ENCODE results near the gene RBBP7.
A peak's percentile ranks its signal among the peaks of the same experiment; 100 is the strongest.

Gene RBBP7

DNA sequence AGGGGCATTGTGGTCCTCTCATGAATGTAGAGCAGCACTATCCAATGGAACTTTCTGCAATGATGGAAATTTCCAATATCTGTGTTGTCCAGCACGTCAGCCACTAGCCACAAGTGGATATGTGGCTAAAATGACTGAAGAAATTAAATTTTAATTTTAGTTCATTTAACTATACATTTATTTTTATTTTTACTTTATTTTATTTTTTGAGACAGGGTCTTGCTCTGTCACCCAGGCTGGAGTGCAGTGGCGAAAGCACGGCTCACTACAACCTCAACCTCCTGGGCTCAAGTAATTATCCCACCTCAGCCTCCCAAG is 13.3 kb upstream of the RBBP7 start:
- Histone ChIP-seq H3K36me3 (replicated peaks) (no peaks in the 10 kb centered on the region), H3K4me3 (ENCODE audit: low read depth, low read length) (no peak overlapping the region), H3K27me3 (replicated peaks) (peaks cover 2% of the 10 kb centered on the region), H3K27ac (no peak overlapping the region)
- in situ Hi-C loops (cut with HindIII; ENCODE audit: low pct_ligation_motif_present, low sequenced_read_pairs), result no loop called here
- DNase-seq, result no peak
- TF ChIP-seq, protein P1, sequence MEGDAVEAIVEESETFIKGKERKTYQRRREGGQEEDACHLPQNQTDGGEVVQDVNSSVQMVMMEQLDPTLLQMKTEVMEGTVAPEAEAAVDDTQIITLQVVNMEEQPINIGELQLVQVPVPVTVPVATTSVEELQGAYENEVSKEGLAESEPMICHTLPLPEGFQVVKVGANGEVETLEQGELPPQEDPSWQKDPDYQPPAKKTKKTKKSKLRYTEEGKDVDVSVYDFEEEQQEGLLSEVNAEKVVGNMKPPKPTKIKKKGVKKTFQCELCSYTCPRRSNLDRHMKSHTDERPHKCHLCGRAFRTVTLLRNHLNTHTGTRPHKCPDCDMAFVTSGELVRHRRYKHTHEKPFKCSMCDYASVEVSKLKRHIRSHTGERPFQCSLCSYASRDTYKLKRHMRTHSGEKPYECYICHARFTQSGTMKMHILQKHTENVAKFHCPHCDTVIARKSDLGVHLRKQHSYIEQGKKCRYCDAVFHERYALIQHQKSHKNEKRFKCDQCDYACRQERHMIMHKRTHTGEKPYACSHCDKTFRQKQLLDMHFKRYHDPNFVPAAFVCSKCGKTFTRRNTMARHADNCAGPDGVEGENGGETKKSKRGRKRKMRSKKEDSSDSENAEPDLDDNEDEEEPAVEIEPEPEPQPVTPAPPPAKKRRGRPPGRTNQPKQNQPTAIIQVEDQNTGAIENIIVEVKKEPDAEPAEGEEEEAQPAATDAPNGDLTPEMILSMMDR (IDR thresholded peaks at IDR 0.05; ENCODE audit: low read depth, low read length, missing control alignments), result no peak

DNA sequence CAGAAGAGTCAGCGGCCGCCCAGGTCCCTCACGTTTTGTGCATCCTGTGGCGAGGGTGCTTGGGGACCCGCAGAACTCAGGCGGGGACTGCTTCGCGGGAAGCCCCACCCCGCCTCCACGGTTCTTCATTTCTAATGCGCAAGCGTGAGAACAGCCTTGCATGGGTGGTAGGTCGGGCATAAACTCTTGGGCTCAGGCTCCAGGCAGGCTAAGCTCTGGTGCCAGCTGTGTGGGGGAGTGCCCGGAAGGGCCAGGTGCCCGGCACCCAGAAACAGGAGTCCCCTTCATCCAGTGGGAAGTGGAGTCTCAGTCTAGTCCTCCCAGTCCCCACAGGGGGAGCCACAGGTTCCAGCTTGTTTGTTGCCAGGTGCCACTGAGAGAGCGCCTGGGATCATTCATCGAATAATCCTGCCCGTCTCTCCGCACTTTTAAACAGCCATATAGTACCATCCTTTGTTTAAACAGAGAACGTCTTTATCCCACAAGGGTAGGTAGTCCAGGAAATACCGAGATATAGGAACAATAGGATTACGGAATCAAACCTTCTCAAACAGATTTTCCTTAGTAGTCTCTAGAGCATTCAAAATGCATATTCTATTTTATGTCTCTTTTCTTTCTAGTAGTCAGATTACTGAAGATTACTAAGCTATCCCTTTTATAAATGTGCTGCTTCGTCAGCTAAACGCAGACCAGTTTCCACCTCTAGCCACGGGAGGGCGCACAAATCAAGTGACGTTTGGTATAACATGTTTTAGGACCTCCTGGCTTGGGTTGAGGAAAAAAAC is 12.7 kb upstream of the RBBP7 start:
- no peak overlapping the region for H3K27ac ChIP-seq
- H3K36me3 ChIP-seq (replicated peaks), result no peaks in the 10 kb centered on the region
- H3K27me3 ChIP-seq (replicated peaks), result peaks cover 2% of the 10 kb centered on the region
- TF ChIP-seq, protein P1 (IDR thresholded peaks at IDR 0.05; ENCODE audit: low read depth, low read length, missing control alignments), result peak; percentile 82
- in situ Hi-C loops (cut with HindIII; ENCODE audit: low pct_ligation_motif_present, low sequenced_read_pairs), result no loop called here
- H3K4me3 ChIP-seq (ENCODE audit: low read depth, low read length), result peak overlapping the region; percentile 57
- peak; percentile 78 for DNase-seq

DNA sequence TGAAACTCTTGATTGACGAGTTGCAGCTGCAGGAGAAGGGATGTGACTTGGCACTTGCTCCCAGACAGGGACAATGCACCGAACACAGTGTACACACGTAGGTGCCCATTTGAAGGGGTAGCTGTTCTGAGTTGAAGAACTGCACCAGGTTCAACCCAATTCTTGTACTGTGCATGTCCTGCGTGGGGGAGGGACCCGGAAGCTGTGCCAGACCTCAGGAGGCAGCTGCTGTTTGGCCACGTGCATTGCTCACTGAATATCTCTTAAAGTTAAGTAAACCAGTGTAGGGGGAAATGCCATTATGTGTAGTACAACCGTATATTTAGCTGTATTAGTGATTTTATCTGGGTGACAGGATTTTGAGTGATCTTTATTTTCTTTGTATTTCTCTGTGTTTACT is 12.0 kb upstream of the RBBP7 start:
- TF ChIP-seq, protein P1 (IDR thresholded peaks at IDR 0.05; ENCODE audit: low read depth, low read length, missing control alignments), result no peak
- Histone ChIP-seq H3K4me3 (ENCODE audit: low read depth, low read length) (peak overlapping the region; percentile 57), H3K27me3 (replicated peaks) (peaks cover 2% of the 10 kb centered on the region), H3K36me3 (replicated peaks) (no peaks in the 10 kb centered on the region), H3K27ac (no peak overlapping the region)
- in situ Hi-C loops (cut with HindIII; ENCODE audit: low pct_ligation_motif_present, low sequenced_read_pairs), result no loop called here
- no peak for DNase-seq

DNA sequence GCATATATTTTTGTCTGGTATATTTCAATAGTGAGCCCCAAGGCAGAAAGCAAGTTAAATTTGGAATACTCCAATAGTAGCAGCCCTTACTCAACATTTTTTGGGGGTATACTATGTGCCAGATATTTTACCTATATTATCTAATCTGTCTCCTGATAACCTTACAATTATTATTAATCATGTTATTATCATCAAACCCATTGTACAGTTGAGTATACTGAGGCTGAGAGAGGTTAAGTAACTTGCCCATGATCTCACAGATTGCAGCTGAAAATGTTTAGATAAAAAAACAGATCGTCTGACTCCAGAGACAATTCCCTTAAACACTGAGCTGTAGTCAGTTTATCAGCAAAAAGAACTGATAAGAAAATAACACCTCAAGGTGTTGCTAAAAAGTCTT is 6.5 kb upstream of the RBBP7 start:
- in situ Hi-C loops (cut with HindIII; ENCODE audit: low pct_ligation_motif_present, low sequenced_read_pairs), result no loop called here

DNA sequence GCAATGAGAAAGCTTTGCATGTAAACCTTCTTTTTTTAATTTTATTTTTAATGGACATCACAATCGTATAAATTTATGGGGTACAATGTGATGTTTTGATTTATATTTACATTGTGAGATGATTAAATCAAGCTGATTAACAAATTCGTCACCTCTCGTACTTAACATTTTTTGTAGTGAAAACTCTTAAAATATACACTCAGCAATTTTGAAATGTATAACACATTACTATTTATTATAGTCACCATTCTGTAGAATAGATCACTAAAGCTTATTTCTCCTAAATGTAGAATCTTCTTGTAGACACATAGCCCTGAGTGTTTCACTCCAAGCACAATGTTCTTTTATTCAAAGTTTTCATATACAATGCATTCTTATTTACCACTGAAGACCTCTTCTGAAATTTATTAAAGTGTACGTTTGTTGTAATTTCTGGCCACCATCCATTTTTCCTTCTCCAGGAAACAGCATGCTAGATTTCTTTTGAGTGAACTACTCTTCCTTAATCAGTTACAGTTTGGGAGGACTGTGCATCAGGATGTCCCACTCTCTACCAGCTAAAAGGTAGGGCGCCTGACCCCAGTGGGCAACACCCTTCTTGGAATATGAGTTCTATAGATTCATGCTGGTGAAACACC is 4.4 kb upstream of the RBBP7 start:
- DNase-seq, result no peak
- H3K36me3 ChIP-seq (replicated peaks), result no peaks in the 10 kb centered on the region
- no peak overlapping the region for H3K4me3 ChIP-seq (ENCODE audit: low read depth, low read length)
- H3K27ac ChIP-seq, result no peak overlapping the region
- TF ChIP-seq, protein P1 (IDR thresholded peaks at IDR 0.05; ENCODE audit: low read depth, low read length, missing control alignments), result no peak
- in situ Hi-C loops (cut with HindIII; ENCODE audit: low pct_ligation_motif_present, low sequenced_read_pairs), result no loop called here
- peaks cover 7% of the 10 kb centered on the region for H3K27me3 ChIP-seq (replicated peaks)

More for the DNA sequence above, 6.5 kb upstream of the RBBP7 start:
- TF ChIP-seq, protein P1 (IDR thresholded peaks at IDR 0.05; ENCODE audit: low read depth, low read length, missing control alignments), result no peak
- H3K4me3 ChIP-seq (ENCODE audit: low read depth, low read length), result no peak overlapping the region
- no peaks in the 10 kb centered on the region for H3K36me3 ChIP-seq (replicated peaks)
- DNase-seq, result no peak
- H3K27me3 ChIP-seq (replicated peaks), result peaks cover 7% of the 10 kb centered on the region
- no peak overlapping the region for H3K27ac ChIP-seq

Measured in brain microvascular endothelial cell (primary cell).